NB4 (cell line): ENCODE results near the gene TRAF3.

Experiments
- CTCF ChIP-seq: IDR thresholded peaks from one replicate; pipeline ENCODE4 v1.5.1; 2012; ENCODE audit warnings: low read depth, low read length
- MYC ChIP-seq: IDR thresholded peaks from 2 replicates; pipeline ENCODE4 v1.6.1; 2011; ENCODE audit warnings: low read depth, low read length

DNA sequence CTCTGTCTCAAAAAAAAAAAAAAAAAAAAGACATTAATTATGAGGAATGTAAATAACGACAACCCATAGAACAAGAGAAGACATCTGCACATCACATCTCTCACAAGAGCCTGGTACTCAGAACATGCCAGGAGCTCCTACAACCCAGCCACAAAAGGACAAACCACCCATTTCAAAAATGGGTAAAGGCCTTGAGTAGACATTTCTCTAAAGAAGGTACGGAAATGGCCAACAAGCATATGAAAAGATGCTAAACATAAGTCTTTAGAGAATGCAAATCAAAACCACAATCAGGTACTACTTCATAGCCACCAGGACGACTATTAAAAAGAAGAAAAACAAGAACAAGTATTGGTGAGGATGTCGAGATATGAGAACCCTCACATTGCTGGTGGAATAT, 158.5 kb downstream of the TRAF3 start:
- no peak for TF ChIP-seq CTCF
- no peak for TF ChIP-seq MYC
